GM19395 (cell line): Measurements from ENCODE around the gene A4GNT.
A peak's percentile ranks its signal among the peaks of the same experiment; 100 is the strongest.
"Not testable (repeated sequence)": the region's sequence is repeated elsewhere in the genome, so short reads cannot be mapped to it uniquely, and the experiment has no call there.

Experiments
- ATAC-seq: cut with Tn5 transposase; IDR thresholded peaks from one replicate; pipeline ENCODE4 v1.9.1; 2021; ENCODE audit warnings: mild to moderate bottlenecking, moderate library complexity; ENCODE audit not compliant: unreplicated experiment

The A4GNT gene

DNA sequence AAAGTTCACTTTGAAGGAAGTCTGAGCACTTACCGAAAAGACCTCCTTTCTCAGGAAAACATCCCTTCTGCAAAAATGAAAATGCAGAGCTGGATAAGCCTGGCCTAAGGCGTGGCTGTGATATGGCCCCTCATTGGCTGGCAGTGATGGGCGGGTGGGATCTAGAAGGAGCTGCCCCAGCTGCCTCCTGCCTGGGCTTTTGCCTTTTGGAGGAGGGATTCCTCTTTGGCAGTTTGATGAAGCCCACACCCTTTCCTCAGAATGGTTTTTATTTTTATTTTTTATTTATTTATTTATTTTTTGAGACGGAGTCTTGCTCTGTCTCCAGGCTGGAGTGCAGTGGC is 12.8 kb downstream of the A4GNT start:
- no peak for ATAC-seq

DNA sequence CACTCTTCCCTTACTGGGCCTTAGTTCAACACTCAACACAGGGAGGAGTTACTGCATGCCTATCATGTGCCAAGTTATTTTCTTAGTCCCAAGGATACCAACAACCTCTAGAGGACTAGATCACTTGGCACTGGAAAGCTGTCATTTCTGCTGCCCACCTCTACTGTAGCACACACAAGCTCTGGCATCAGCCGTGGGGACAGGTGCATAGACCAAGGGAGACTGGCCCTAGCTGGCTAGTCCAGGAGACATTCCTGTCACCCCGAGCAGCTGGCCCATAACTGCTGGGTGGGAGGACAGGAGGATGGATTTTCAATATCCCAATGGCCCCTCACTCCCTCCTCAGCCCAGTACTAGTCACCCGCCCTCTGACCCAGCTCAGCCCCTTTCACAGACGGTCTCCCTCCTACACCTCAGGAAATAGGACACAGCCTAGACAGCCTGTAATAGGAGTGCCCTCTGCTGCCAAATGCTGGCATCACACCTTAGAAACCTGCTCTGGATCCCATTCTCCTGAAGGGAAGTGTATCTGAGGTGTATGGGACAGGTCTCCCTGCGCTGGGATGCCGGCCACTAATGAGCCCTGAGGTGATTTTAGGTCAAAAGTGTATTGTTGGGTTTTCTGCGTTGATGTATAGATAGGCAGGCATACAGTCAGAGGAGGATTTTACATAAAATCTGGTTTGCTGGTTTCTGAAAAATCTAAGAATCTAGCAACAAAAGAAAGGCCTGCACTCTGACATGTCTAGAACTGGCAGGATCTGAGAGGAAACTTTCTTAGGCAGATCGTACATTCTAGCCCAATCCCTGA is 13.4 kb downstream of the A4GNT start:
- peak; percentile 70 for ATAC-seq

DNA sequence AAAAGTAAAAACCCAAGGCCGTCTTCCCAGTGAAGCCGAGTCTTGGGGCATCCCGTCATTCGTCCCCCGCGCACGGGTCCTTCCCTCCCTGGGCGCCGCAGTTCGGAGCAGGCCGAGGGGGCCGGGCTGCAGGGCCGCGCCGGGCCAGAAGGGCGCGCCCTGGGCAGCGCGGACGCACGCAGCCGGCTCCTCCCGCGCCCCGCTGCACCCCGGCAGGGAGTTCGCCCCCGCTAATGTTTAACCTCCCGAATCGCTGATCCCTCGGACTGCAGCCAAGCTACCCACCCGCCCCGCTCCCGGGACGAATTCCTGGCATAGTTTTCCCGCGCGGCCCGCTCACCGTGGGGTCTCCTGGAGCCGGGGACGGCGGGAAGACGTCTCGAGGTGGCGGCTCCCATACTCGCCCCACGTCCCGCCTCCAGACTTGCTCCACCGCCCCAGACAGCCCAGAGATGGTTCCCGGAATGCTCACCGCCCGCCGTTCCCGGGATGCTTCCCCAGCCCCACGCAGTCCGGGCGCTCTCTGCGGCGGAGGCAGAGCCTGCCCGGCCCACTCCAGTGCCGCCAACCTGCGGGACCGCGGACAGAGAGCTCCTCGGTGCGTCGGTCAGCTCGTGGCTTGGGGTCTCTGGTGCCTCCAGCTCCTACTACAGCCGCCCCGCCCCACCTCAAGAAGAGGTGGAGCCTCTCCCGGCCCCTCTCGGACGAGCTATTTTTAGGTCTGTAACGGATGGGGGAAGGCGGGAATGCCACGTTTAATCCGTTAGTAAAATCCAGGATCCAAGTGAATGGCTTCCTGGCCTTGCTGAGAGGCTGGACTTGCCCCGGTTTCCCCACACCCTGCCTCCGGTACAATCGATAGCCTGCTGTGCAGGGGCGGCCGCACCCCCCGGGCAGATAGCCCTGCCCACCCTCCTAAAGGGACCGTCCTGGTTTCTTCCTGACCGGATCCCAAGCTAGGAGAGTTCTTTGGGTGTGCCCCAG is 16.9 kb downstream of the A4GNT start, which contains the start of gene DZIP1L:
Gene DZIP1L (minus strand): TSS at position 621 of the 984 bp plus-strand sequence. CDS start 11,637 bp downstream, outside the sequence.
- ATAC-seq: peak; percentile 80

DNA sequence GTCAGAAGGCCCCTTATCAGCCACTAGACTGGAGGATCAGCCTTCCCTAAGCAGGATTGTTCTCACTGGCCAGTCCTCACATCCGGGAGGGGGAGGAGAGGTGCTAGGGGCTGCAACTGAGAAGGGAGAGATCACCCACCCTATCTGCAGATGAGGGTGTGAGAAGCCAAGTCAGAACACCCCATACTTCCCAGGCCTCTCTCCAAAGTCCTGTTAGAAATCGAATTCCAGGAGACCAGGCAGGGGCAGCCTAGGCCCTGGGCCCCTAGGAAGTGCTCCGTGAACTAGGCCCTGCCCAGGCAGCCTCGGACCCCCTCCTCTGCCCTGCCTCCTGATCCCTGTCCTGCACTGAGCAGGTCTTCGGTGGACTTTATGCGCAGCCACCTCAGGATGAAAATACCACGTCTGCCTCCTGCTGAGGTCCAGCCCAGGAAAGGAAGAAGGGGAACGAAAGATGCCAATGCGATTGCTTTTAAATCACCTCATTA is 17.7 kb downstream of the A4GNT start:
- ATAC-seq: peak; percentile 5

DNA sequence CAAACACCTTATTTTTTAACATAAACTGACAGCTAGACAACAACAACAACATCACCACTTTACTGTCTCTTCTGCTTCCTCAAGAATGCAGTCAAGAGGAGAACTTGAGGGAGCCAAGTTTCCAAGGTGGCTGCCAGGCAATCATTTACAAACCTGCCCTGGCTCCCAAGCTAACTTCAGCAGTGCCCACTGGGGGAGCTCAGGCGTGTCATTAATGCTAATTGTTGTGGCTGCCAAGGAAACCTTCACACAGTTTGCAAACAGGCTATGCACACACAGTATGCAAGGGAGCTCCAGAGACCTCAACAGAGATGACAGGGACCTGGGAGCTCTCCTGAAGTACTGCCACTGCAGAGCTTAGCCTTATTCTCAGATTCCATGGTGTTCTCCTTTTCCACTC is 18.9 kb downstream of the A4GNT start:
- ATAC-seq: no peak

DNA sequence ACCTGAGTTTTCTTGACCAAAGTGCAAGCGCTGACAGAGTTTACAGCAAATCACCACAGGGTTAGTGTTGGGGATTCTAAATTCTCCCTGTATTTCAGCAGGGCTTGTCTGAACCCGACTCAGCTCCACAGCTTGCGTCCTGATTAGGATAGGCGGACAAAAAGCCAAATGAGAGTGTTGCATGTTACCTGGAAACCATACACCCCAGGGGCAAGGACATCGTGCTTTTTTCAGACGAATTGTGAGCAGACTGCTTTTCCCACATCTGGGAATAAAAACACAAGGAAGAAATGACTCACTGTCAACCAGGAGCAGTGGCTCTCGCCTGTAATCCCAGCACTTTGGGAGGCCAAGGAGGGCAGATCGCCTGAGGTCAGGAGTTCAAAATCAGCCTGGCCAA is 19.8 kb downstream of the A4GNT start:
- ATAC-seq: no peak

DNA sequence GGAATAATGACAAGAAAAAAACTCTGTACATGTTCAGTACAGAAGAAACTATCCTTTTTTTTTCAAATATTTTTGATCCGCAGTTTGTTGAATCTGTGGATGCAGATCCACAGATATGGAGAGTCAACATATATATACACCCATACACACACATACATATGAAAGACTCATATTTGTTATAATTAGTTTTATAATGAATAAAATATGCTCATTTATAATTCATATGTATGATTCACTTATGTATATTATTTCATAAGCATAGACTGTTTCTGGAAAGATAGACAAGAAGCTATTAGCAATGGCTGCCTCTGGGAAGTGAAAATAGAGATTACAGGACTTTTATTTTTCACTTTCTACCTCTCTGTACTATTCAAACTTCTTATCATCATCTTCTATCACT is 26.6 kb downstream of the A4GNT start:
- no peak for ATAC-seq

DNA sequence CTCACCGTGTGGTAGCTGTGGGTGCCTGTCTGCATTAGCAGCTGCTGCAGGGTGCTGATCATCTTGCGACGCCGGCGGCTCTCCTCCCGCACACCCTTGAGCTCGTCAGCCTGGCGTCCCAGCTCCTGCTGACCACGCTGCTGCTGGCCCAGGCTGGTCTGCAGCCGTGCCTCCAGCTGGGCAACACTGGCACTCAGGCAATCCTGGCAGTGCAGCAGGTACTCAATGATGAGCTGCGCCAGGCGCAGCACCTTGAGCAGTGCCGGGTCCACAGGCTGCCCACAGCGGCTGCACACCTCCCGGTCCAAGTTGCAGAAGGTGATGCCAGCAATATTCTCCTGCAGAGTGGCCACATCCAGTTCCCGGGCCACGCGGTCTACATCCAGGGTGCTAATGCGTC is 28.7 kb downstream of the A4GNT start:
- no peak for ATAC-seq

DNA sequence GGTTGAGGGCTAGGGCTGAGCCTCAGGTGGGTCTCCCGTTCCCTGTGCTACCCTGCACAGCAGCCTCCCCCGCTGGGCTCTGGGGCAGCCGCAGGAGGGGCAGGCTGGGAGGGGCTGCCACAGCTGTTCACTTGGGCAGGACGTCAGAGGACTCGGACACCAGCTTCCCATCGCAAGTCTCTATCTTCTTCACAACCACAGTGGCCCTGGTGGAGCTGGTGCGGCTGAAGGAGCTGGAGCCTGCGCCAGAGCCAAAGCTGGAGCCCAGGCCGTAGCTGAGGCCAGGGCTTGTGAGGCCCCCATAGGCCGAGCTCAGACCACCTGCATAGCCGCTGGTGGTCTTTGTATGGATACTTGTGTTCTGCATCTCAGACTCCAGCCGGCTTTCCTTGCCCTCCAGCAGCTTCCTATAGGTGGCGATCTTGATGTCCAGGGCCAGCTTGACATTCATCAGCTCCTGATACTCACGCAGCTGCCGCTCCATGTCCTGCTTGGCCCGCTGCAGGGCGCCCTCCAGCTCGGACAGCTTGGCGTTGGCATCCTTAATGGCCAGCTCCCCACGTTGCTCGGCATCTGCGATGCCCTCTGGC is 30.7 kb downstream of the A4GNT start:
- not testable (repeated sequence) for ATAC-seq

DNA sequence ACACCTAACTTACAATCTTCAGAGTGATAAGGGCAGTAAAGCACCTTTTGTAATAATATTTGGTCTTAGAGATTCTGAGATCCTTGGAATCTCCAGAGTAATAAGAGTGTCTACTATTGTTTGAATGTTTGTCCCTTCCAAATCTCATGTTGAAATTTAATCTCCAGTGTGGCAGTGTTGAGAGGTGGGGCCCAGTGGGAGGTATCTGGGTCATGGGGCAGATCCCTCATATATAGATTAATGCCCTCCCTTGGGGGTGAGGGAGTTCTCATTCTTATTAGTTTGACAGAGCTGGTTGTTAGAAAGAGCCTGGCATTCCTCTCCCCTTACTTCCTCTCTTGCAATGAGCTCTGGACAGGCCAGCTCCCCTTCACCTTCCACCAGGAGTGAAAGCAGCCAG is 32.8 kb downstream of the A4GNT start:
- no peak for ATAC-seq

DNA sequence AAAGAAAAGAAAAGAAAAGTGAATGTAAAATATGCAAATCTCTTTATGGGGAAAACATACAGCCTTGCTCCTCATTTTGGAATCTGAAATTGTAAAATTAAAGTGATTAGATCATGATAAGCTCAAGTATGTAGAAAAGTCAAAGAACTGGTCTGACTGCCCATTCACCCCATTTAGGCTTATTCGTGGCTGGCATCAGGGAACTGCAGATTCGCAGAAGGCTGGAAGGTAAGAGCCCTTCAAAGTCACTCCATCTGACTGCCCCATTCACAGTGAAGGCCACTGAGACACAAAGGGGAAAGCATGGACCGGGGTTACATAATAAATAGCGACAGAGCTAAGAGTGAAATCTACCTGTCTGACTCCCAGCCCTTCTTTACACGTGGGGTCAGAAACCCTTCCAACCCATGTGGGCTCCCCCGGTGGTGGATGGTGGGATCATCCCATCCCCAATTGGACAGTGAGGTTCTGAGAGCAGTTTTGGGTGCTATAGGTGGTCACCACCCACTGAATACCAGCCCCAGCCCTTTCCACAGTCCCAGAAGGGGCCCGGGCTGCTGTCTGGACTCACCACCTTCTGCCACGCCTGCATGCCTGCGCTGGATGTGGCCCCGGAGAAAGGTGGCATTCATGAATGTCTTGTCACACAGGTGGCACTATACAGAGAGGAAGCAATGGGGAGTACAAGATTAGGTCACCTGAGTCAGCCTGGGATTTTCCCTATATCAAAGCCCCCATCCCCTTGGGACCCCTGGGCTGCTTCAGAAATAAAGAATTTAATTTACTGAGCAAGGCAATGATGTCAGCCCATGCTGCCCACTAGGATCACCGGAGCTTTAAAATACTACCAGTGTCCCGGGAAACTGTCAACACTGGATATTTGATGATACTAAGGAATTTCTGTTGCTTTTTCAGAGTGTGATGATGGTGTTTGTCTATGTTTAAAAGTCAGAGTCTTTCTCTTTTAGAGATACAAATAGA is 34.7 kb downstream of the A4GNT start:
- ATAC-seq: peak; percentile 78

DNA sequence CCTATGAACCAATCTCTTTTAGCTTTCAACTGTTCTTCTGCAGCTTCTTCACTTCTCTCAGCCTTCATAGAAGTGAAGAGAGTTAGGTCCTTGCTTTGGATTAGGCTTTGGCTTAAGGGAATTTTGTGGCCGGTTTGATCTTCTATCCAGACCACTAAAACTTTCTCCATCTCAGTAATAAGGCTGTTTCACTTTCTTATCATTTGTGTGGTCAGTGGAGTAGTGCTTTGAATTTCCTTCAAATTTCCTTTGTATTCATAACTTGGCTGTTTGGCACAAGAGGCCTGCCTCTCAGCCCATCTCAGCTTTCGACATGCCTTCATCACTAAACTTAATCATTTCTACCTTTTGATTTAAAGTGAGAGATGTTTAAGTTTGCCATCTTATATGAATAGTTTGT is 38.5 kb downstream of the A4GNT start:
- ATAC-seq: no peak

DNA sequence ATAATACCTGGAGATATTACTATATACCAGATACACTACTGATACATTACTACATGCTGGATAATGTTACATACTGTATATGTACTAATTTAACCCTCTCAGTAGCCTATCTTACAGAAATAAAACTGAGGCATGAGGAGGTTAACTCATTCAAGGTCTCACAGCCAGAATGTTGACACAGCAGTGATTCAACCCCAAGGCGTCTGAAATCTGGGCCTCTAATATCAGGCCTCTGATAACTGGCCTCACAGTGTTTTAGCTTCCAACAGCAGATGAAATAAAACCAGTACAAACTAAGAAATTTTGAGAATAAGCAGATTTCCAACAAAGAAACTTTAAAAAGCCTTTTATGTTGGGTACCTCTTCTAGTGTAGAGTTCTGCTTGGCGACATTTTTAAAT is 40.2 kb downstream of the A4GNT start:
- ATAC-seq: no peak

DNA sequence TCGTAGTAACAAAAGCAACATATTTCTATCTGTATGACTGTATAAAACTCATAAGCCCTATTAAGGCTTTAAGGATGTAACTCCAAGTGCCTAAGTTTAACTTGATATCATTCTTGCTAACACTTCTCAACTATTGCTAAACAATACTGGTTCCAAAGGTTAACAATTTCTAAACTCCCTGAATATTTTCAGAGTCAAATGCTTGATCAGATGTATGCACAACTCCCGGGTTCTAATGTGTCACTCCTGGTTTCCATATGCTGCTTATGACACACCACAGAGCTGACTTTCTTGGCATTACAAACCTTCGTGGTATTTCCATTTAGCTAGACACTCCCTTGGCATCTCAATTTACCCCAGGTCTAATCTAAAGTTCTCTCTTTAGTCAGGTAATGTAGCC is 43.1 kb downstream of the A4GNT start:
- ATAC-seq: no peak

DNA sequence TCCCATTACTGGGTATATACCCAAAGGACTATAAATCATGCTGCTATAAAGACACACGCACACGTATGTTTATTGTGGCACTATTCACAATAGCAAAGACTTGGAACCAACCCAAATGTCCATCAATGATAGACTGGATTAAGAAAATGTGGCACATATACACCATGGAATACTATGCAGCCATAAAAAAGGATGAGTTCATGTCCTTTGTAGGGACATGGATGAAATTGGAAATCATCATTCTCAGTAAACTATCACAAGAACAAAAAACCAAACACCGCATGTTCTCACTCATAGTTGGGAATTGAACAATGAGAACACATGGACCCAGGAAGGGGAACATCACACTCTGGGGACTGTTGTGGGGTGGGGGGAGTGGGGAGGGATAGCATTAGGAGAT is 46.4 kb downstream of the A4GNT start:
- ATAC-seq: not testable (repeated sequence)

DNA sequence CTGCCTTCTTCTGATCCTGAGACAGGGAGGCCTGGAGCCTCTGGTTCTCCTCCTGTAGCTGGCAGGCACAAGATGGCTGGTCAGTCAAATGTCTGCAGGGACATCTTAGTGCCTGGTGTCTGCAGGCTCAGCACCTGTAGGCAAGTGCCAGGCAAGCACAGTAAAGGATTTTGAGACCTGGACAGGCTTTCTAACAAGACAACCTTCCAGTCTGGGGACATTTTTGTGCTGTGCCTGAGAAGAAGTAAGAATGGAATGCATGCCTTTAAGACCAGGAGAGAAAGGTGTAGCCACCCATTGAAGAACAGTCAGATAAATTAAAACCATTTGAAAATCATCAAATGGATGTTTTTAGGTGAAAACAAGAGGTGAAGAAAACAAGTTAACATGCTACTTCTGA is 48.0 kb downstream of the A4GNT start:
- no peak for ATAC-seq

DNA sequence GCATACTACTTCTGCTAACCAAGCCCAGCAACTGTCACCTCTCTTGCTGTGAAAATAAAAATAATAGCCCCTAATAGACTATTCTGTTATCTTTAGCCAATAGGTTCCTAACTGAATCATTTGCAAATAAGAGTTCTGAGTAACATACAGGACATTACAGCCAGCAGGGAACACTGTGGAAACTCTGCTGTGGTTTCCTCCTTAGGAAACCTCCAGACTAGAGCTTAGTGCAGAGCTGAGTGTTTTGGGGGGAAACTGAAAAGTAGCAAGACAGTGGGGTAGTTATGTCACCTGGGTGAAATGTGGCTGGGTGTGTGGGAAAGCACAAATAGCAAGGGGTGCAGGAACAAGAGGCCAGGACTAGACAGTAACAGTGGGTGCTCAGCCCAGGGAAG is 49.2 kb downstream of the A4GNT start:
- peak; percentile 49 for ATAC-seq

DNA sequence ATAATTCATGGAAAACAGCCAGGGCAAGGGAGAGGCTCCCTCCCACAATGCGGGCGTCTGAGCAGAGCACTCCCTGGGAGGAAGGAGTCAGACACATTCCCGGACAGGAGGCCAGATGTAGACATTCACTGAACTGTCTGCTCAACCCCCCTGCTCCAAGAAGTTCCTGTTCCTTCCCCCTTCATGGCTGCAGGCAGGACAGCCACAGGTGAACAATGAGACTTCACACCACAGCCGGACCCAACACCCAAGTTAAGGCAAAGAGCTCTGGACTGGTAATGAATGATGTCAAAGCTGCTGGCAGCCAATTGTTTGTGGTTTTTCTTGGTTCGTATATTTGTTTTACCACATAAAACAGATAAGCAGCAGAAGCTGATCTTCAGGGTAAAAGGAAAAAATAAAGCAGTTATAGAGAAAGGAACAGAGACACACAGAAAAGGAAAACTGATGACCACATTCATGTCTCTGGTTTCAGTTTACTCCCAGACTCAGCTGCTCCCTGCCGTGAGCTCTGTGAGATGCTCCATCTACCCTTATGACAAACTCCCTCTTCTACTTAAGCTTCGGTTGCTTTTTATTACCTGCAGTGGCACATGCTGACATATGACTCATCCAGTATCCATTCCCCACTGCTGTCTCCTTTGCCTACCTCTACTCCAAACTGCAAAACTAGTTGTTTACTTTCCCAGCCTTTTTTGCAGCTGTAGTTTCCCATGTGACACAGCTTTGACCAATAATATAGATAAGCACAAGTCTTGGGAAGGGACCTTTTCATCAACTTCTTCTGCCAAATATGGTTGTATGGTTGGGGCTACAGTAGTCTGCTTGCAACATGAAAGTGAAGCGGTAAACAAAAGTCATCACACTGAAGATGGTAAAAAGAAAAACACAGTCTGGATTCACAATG is 49.9 kb downstream of the A4GNT start:
- ATAC-seq: peak; percentile 77
